ENCODE measurements around the gene STOX2.

Gene STOX2

GRCh38 chr4:183905081-183905592, at the start of gene STOX2:
TSS of gene STOX2 (plus strand) at chr4:183905307. CDS start at chr4:183906791, 1,484 bp downstream.
- DNase-seq = no peak

- DNase-seq = no peak
Measured at GRCh38 chr4:183855323-183856190, 49.5 kb upstream of the STOX2 start.

- no peak for DNase-seq
Measured at GRCh38 chr4:183857040-183857439, 48.1 kb upstream of the STOX2 start.

- no peak for DNase-seq
Measured at GRCh38 chr4:183858011-183858615, 47.0 kb upstream of the STOX2 start.

- no peak for DNase-seq
Measured at GRCh38 chr4:183860119-183860518, 45.0 kb upstream of the STOX2 start.

DNA sequence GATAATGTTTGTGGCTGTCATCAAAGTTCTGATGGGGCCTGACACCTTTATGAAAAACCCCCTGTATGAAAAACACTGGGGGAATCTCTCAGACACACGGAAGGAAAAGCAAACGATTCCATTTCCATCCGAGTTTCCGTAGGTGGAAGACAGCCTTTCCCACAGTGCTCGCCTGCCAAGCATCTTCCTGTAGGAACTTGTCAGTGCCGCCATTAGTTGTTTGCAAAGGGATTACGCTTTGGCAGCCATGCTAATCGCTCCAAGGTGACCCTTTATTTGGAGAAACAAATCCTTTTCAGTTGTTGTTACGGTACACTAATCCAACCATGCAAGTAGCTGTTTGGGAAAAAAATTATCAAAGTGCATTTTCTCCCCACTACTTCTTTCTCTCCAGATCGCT, 44.4 kb upstream of the STOX2 start:
- no peak for DNase-seq

- DNase-seq = no peak
Measured at GRCh38 chr4:183861426-183861825, 43.7 kb upstream of the STOX2 start.

GRCh38 chr4:183863155-183863825, 41.8 kb upstream of the STOX2 start:
- no peak for DNase-seq

GRCh38 chr4:183867247-183867646, 37.9 kb upstream of the STOX2 start:
- no peak for DNase-seq

- no peak for DNase-seq
Measured at GRCh38 chr4:183870997-183871396, 34.1 kb upstream of the STOX2 start.

DNA sequence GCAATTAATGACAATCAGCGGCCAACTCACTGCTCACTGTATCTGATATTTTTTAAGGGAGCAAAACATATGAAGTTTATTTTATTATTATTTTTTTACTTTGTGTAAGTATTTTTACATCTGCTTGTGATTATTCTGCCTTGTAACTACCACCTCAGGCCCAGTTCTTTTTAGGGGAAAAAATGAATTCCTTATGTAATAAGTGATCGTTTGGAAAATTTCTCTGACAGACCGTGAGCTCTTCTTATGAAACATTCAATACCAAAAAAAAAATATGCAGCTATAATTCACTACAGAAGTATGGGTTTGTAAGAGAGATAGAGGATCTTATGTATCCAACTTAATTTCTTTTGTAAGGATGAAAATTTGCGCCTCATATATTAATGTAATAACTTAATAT, 33.5 kb upstream of the STOX2 start:
- DNase-seq = no peak

DNA sequence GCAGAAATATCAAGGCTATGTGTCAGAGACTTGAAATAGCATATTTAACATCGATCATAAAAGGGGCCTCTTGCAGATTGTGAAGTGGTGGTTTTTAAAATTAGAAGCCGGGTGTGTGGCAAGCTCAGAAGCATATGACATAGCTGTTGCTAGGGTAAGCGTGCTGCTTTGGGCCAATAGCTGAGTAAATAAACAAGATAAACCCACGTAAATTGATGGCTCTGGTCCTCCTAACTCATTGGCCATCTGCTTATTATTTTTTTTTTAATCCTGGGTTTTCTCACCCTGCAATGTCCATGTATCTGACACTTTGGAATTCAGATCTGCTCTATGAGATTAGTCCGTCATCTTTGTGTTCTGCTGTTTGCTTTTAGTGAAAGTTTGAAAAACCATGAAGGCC, 32.6 kb upstream of the STOX2 start:
- DNase-seq = no peak

- DNase-seq = no peak
Measured at GRCh38 chr4:183873409-183874185, 31.5 kb upstream of the STOX2 start.

- no peak for DNase-seq
Measured at GRCh38 chr4:183875251-183875825, 29.8 kb upstream of the STOX2 start.

GRCh38 chr4:183876268-183876934, 28.7 kb upstream of the STOX2 start:
- peak; percentile 83 for DNase-seq

GRCh38 chr4:183878251-183878970, 26.7 kb upstream of the STOX2 start:
- no peak for DNase-seq

GRCh38 chr4:183885205-183885720, 19.8 kb upstream of the STOX2 start:
- no peak for DNase-seq

- DNase-seq = no peak
Measured at GRCh38 chr4:183887351-183887750, 17.8 kb upstream of the STOX2 start.

DNA sequence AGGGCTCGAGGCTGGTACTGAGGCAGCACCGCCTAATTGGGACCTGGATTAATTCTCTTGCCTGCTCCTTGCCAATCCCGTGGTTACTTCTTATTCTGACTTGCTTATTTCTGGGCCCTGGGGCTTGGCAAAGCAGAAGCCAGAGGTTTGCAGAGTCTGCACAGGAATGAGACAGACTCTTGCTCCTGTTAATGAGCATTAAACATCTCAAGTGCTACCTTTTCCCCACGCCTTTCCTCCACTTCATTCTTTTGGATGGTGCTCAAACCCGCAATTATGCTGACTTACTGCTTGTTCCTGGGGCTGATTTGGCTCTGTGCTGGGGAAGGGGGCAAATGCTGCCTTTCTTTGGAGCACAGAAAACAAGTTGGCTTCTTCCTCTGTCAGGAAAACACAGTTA, 16.5 kb upstream of the STOX2 start:
- DNase-seq = no peak

DNA sequence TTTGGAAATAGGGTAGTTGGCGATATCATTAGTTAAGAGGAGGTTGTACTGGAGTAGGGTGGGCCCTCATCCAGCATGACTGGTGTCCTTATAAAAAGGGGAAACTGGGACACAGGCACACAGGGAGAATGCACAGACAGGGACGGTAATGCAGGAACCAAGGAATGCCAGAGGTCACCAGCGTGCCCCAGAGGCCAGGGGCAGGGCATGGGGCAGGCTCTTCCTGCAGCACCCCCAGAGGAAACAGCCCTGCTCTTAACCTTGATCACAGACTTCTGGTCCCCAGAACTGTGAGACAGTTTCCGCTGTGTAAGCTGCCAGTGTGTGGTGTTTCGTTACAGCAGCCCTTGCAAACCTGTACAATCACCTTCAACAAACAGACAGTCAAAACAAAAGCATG, 15.9 kb upstream of the STOX2 start:
- DNase-seq = no peak

DNA sequence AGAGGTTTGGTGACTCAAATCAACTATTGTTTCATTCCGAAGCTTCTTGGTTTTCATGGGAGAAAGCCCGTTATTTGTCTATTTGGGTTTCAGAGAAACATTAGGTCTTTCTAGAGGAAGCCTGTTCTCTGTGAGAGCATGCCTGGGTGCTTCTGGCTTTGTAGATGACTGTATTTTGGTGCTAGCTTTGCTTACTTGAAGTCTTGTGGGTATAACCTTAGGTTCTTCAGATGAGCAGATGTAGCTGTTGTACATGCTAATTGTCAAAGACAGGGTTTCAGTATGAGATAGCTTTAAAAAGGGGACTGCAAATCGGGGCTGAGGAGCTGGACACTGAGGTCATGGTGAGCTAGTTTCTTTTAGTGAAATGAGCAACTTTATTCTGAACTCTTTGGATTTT, 7.9 kb upstream of the STOX2 start:
- no peak for DNase-seq

Measured in NCI-H2029 (cell line).